Panc1 (cell line): ENCODE measurements around the gene ATF7.

Experiments
- CTCF ChIP-seq: fragments of 450-650 bp; IDR thresholded peaks from 2 replicates; pipeline ENCODE4 v1.5.1; 2017; ENCODE audit warnings: mild to moderate bottlenecking
- POLR2AphosphoS5 ChIP-seq: IDR thresholded peaks from 2 replicates; pipeline ENCODE4 v1.6.1; 2012; ENCODE audit warnings: mild to moderate bottlenecking, low read depth, low read length, moderate library complexity
- REST ChIP-seq, 2 experiments: IDR thresholded peaks; 2 replicates each; pipeline ENCODE4 v1.6.1; 2011 to 2012; ENCODE audit warnings: low read depth in 2 of 2, control low read depth in 1 of 2, low read length in 1 of 2, mild to moderate bottlenecking in 1 of 2, moderate library complexity in 1 of 2; ENCODE audit not compliant: insufficient read depth in 1 of 2

- no peak for TF ChIP-seq REST (IDR thresholded peaks at IDR 0.05; ENCODE audit: insufficient read depth in 1 of 2, low read depth in 2 of 2, low read length in 1 of 2)
- no peak for TF ChIP-seq CTCF
- TF ChIP-seq POLR2AphosphoS5, result no peak
Observed at GRCh38 chr12:53616950-53617349, 9.2 kb downstream of the ATF7 start.
